Large intestine (tissue), 3 donors: ENCODE data around the gene CELA3B. TPM values are rescaled to one million over a fixed set of nuclear protein-coding genes. Genes with fewer than 3 reads are reported as not detected.
"Not testable (repeated sequence)": the region's sequence is repeated elsewhere in the genome, so short reads cannot be mapped to it uniquely, and the experiment has no call there.

ENCODE experiments used
- DNase-seq, 2 donors: peaks; one replicate each; pipeline versions ENCODE4 v3.0.0 to v3.0.0-alpha.2; 2013
- H3K27ac ChIP-seq: one replicate; pipeline ENCODE4 v1.5.1; 2013; ENCODE audit warnings: low read length
- H3K27me3 ChIP-seq: 2 replicates; pipeline ENCODE4 v1.6.1; 2013; ENCODE audit warnings: low read length; ENCODE audit not compliant: control insufficient read depth, insufficient read depth
- H3K36me3 ChIP-seq: 2 replicates; pipeline ENCODE4 v1.6.1; 2013; ENCODE audit warnings: low read length; ENCODE audit not compliant: control insufficient read depth, insufficient read depth
- H3K4me1 ChIP-seq: one replicate; pipeline ENCODE4 v1.6.1; 2013; ENCODE audit warnings: low read length; ENCODE audit not compliant: control insufficient read depth, insufficient read depth
- H3K4me3 ChIP-seq: one replicate; pipeline ENCODE4 v1.5.1; 2013; ENCODE audit warnings: low read length
- H3K9me3 ChIP-seq: one replicate; pipeline ENCODE4 v1.6.1; 2013; ENCODE audit warnings: mild to moderate bottlenecking, low read depth, low read length, moderate library complexity; ENCODE audit not compliant: control insufficient read depth
- WGBS: methylation state at CpG from one replicate; pipeline ENCODE4 v1.1.5; 2013; ENCODE audit warnings: low lambda C conversion rate; ENCODE audit not compliant: insufficient coverage; 5-methylcytosine and 5-hydroxymethylcytosine counted together
- polyA plus RNA-seq: library from polyadenylated mRNA; unstranded; fragments of 120-200 nt; gene quantifications from one replicate; pipeline ENCODE4 v1.2.1, GENCODE V29; 2013

CELA3B gene
- polyA plus RNA-seq, 1 donor = 0.21 TPM

DNA sequence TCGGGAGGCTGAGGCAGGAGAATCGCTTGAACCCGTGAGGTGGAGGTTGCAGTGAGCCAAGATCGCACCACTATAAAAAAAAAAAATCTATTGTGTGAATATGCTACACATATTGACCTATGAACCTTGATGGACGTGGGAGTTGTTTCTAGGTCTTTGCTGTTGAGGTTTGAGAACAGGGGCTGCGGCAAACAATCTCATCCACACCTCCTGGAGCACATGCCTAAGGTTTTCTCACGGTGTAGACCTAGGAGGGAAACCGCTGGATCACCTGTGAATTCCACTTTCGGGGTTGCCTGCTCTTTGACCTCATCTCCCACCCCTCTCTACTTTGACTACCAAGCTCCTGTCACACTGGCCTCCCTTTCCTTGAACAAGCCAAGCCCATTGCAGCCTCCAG lies 1.5 kb upstream of the CELA3B start:
- no CpG with 5 or more reads among the region's 9 CpGs for WGBS
- not testable (repeated sequence) for H3K4me3 ChIP-seq, DNase-seq

DNA sequence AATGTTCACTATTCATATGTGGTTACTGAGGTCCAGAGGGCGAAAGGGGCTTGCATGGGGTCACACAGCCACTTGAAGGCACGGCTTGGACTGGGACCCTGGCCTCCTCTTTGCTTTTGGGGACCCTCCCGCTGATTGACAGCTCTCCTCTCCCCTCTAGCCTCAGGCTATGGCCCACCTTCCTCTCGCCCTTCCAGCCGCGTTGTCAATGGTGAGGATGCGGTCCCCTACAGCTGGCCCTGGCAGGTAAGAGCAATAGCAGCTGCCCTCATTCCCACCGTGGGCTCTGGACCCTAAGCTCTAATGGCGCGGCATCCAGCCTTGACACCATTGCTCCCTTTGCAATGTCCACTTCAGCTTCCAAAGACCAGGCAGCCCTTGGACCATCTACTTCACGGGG lies 1.4 kb downstream of the CELA3B start:
- H3K4me1 ChIP-seq, H3K27me3 ChIP-seq, H3K27ac ChIP-seq, H3K36me3 ChIP-seq, H3K9me3 ChIP-seq, DNase-seq, H3K4me3 ChIP-seq: not testable (repeated sequence)
- WGBS = no CpG with 5 or more reads among the region's 11 CpGs

More for the DNA sequence above, 1.5 kb upstream of the CELA3B start:
- not testable (repeated sequence) for H3K27me3 ChIP-seq, H3K9me3 ChIP-seq, H3K27ac ChIP-seq, H3K36me3 ChIP-seq
- peaks cover 11% of the 10 kb centered on the region for H3K4me1 ChIP-seq

GRCh38 chr1:21980515-21981220 lies 3.8 kb downstream of the CELA3B start:
- H3K4me3 ChIP-seq, H3K27me3 ChIP-seq, H3K27ac ChIP-seq, DNase-seq, H3K36me3 ChIP-seq, H3K4me1 ChIP-seq, H3K9me3 ChIP-seq: not testable (repeated sequence)
- no CpG with 5 or more reads among the region's 21 CpGs for WGBS

- not testable (repeated sequence) for H3K4me3 ChIP-seq, DNase-seq, H3K27me3 ChIP-seq, H3K36me3 ChIP-seq, H3K4me1 ChIP-seq, H3K27ac ChIP-seq, H3K9me3 ChIP-seq
- WGBS = no CpG with 5 or more reads among the region's 4 CpGs
Measured at GRCh38 chr1:21981253-21981652, 4.4 kb downstream of the CELA3B start.

- not testable (repeated sequence) for DNase-seq, H3K4me3 ChIP-seq, H3K4me1 ChIP-seq, H3K27ac ChIP-seq, H3K27me3 ChIP-seq, H3K9me3 ChIP-seq, H3K36me3 ChIP-seq
- WGBS = 100% methylated on average over 1 of the region's 6 CpGs
Measured at GRCh38 chr1:21982122-21982521, 5.3 kb downstream of the CELA3B start.

DNA sequence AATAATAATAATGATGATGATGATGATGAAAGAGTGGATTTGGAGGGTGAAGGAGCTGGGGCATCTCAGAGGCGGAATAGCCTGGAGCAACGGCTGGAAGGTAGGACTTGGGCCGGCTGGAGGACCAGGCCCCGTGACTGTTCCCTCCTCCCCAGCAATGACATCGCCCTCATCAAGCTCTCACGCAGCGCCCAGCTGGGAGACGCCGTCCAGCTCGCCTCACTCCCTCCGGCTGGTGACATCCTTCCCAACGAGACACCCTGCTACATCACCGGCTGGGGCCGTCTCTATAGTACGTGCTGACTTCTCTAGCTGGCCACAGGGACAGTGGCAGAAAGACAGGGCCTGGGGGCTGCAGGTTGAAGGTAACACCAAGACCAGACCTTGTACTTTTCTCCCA lies 6.7 kb downstream of the CELA3B start:
- H3K27me3 ChIP-seq, H3K27ac ChIP-seq, DNase-seq, H3K4me1 ChIP-seq, H3K4me3 ChIP-seq, H3K36me3 ChIP-seq, H3K9me3 ChIP-seq: not testable (repeated sequence)
- no CpG with 5 or more reads among the region's 15 CpGs for WGBS

DNA sequence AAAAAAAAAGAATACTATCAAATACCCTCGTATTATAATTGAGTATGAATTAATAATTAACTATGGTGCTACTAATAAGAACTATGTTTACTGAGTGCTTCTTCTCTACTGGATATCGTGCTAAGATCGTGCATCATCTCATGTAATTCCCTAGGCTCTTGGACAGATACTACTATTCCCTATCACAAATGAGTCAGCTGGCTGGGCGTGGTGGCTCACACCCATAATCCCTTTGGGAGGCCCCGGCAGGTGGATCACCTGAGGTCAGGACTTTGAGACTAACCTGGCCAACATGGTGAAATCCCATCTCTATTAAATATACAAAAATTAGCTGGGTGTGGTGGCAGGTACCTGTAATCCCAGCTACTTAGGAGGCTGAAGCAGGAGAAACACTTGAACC lies 9.1 kb downstream of the CELA3B start:
- not testable (repeated sequence) for H3K36me3 ChIP-seq, DNase-seq, H3K4me1 ChIP-seq, H3K27me3 ChIP-seq, H3K9me3 ChIP-seq, H3K27ac ChIP-seq, H3K4me3 ChIP-seq
- WGBS = no CpG with 5 or more reads among the region's 5 CpGs

DNA sequence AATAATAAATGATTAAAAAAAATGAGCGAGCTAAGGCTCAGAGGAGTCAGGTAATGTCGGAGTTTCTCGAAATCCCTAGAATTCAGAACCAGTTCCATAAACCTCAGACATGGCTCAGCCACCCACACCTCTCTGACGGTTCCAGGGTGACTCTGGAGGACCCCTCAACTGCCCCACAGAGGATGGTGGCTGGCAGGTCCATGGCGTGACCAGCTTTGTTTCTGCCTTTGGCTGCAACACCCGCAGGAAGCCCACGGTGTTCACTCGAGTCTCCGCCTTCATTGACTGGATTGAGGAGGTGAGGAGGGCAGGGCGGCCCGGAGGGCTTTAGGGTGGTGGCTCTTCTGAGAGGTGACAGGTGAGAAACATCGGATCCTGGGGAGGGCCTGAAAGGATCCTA lies 9.6 kb downstream of the CELA3B start:
- not testable (repeated sequence) for H3K27me3 ChIP-seq, H3K36me3 ChIP-seq, DNase-seq, H3K27ac ChIP-seq, H3K4me1 ChIP-seq, H3K9me3 ChIP-seq, H3K4me3 ChIP-seq
- WGBS = 100% methylated on average over 3 of the region's 12 CpGs

DNA sequence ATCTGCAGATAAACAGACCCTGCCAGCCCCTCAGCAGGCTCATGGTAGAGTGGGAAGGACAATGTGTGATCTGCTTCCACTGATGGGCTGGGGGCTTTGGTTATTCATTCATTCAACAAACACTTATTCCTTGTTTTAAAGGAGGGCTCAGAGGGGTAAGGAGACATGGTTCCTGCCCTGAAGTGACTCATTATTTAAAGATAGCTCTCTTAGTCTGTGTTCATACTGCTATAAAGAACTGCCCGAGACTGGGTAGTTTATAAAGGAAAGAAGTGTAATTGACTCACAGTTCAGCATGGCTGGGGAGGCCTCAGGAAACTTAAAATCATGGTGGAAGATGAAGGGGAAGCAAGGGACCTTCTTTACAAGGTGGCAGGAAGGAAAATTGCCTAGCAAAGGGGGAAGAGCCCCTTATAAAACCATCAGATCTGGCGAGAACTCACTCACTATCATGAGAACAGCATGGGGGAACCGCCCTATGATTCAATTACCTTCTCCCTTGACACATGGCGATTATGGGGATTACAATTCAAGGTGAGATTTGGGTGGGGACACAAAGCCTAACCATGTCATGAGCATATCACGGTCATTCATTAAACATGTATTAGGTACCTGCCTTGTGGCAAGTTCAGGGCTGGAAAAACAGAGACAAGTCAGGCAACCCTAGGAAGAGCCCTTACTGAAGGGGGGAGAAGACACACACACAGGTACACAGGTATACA lies 13.0 kb downstream of the CELA3B start:
- H3K36me3 ChIP-seq, DNase-seq, H3K27ac ChIP-seq, H3K9me3 ChIP-seq, H3K4me1 ChIP-seq, H3K27me3 ChIP-seq, H3K4me3 ChIP-seq: not testable (repeated sequence)
- no CpG with 5 or more reads among the region's 5 CpGs for WGBS

DNA sequence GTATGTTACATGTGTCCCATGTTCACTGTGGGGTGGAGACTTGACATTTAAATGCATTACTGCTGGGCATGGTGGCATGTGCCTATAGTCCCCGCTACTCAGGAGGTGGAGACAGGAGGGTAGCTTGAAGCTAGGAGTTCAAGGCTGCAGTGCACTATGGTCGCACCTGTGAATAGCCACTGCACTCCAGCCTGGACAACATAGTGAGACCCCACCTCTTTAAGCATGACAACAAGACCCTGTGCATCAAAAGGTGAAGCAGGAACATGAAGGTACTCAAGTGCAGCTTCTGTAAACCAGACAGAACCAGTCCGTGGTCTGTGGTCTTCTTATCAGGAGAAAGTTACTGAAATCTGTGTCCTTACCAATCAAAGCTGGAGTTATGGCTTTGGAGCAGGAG lies 15.4 kb downstream of the CELA3B start:
- not testable (repeated sequence) for DNase-seq, H3K4me1 ChIP-seq, H3K36me3 ChIP-seq, H3K27me3 ChIP-seq, H3K27ac ChIP-seq, H3K9me3 ChIP-seq, H3K4me3 ChIP-seq
- WGBS = no CpG with 5 or more reads among the region's 3 CpGs

GRCh38 chr1:21994716-21995115 lies 17.9 kb downstream of the CELA3B start:
- H3K4me1 ChIP-seq, H3K27ac ChIP-seq, DNase-seq, H3K4me3 ChIP-seq, H3K27me3 ChIP-seq, H3K36me3 ChIP-seq, H3K9me3 ChIP-seq: not testable (repeated sequence)
- no CpG with 5 or more reads among the region's 8 CpGs for WGBS
